ENCODE measurements around the gene SGO1. TPM values are rescaled to one million over a fixed set of nuclear protein-coding genes. Genes with fewer than 3 reads are reported as not detected.

SGO1 gene
- total RNA-seq, 1 donor from 2014 or later, result 10.3 TPM

DNA sequence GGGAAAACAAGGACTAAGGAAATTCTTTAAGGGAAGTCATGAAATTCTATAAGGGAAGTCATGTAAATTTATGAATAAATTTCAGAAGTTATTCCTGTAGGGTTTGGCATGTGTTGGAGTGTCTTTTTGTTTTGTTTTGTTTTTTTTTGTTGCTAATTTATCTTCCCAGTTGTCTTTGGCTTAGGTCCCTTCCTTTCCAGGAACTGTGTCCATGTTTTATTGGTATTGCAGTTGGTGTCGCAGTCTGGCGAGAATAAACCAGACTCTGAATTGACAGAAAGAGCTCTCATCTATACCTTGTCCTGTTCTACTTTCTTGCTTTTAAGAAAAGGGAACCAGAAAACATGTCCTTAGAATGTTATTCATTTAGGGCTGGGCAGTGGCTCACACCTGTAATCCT is 57.6 kb downstream of the SGO1 start:
- no peak for TF ChIP-seq CTCF (conservative IDR thresholded peaks at IDR 0.05; ENCODE audit: low read depth, low read length)
- H3K4me3 ChIP-seq (ENCODE audit: low read depth, low read length), result no peak overlapping the region
- DNase-seq (ENCODE audit: low read depth), result no peak

GRCh38 chr3:20125897-20126296 is 60.1 kb downstream of the SGO1 start:
- no peak for TF ChIP-seq CTCF (conservative IDR thresholded peaks at IDR 0.05; ENCODE audit: low read depth, low read length)
- no peak overlapping the region for H3K4me3 ChIP-seq (ENCODE audit: low read depth, low read length)
- no peak for DNase-seq (ENCODE audit: low read depth)

GRCh38 chr3:20125289-20125688 is 60.7 kb downstream of the SGO1 start:
- no peak for TF ChIP-seq CTCF (conservative IDR thresholded peaks at IDR 0.05; ENCODE audit: low read depth, low read length)
- no peak overlapping the region for H3K4me3 ChIP-seq (ENCODE audit: low read depth, low read length)
- DNase-seq (ENCODE audit: low read depth), result no peak

DNA sequence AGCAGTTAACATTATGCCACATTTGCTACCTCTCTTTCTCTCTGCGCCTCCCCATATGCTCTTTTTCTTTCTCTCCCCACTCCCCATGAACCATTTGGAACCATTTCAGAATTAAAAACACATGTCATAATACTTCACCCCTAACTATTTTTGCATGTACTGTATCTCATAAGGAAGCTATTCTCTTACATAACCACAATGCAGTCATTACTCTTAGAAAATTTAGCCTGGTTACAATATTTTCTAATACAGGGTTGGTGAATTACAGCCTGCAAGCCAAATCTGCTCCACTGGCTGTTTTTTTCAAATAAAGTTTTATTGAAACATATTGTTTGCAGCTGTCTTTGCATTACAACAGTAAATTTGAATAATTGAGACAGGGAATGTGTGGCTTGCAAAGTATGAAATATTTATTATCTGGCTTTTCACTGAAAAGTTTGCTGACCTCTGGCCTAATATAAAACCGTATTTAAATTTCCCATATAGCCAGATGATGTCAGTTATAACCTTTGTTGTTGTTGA is 62.8 kb downstream of the SGO1 start:
- TF ChIP-seq CTCF (conservative IDR thresholded peaks at IDR 0.05; ENCODE audit: low read depth, low read length), result no peak

GRCh38 chr3:20121088-20121487 is 64.9 kb downstream of the SGO1 start:
- TF ChIP-seq CTCF (conservative IDR thresholded peaks at IDR 0.05; ENCODE audit: low read depth, low read length), result no peak
- DNase-seq (ENCODE audit: low read depth), result no peak
- no peak overlapping the region for H3K4me3 ChIP-seq (ENCODE audit: low read depth, low read length)

More for the DNA sequence above, 62.8 kb downstream of the SGO1 start:
- no peak for DNase-seq (ENCODE audit: low read depth)
- no peak overlapping the region for H3K4me3 ChIP-seq (ENCODE audit: low read depth, low read length)

Other genes starting within 250 kb of the SGO1 start
- 46.0 and 48.8 TPM in 2 replicates for gene RAB5A, start 239.1 kb downstream of the SGO1 start, total RNA-seq
- gene PP2D1, start 173.9 kb downstream of the SGO1 start, total RNA-seq, result not detected in 2 replicates
- gene KAT2B, start 145.8 kb downstream of the SGO1 start, total RNA-seq, result 3.6 and 5.1 TPM in 2 replicates